Measurements from ENCODE around the gene AGTPBP1. TPM values are rescaled to one million over a fixed set of nuclear protein-coding genes. Genes with fewer than 3 reads are reported as not detected.

The AGTPBP1 gene
- total and polyA plus RNA-seq, 2 of the 8 experiments (the other 6 are each of a cell fraction or from before 2014, with no cell fraction given): 13.4 to 65.2 TPM

DNA sequence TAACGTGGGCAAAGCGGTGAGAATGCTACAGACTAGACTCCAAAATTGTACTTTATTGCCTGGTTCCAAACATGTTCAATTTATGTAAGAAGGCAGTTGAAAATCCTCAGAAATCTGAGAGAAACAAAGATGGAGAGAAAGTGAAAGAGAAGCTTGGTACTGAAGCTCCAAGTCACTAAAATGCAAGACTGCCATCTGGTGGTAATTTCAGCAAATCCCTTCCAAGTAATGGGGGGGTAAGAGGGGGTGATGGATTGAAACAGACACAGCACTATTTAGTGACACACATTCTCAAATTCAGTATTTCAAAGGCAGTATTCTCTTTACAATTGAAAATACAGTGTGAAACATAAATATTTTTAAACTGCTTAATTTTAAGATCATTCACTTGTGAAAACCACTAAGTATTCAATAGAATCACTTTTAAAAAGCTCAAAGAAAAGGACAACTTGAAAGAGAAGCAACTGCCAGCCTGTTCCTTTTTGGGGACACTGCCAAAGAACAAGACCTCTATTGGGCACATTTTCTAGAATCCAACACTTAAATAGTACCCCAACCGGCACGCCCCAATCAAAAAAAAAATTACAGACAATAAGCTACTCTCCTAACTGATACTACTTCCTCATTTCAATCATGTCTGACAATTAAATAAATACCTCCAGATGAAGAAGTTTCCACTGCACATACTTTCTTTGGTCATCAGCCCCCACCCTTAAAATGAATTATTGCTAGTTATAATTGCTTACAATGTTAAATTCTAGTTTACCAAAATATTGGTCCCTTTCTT, 131.5 kb downstream of the AGTPBP1 start:
- ChIA-PET CTCF (ENCODE audit: partially characterized antibody) (interaction anchor here (0.5 to 3.6 kb wide), 38 partner anchors 9 to 1213 kb away, joined by 3 to 53 read pairs (median 4); no protein-coding TSS in a partner anchor), POLR2A (ENCODE audit: partially characterized antibody) (interaction anchor here (0.8 kb wide), 1 partner anchor 42 kb away, joined by 4 read pairs; no protein-coding TSS in a partner anchor)
- Histone ChIP-seq H3K18ac (ENCODE audit: extremely low read depth, low read length) (no peak overlapping the region), H3K9me3 (ENCODE audit: insufficient read depth in 2 of 2, low read depth in 1 of 2, low read length in 1 of 2) (no peaks in the 10 kb centered on the region), H2BK12ac (ENCODE audit: low read depth, low read length) (no peak overlapping the region), H4K91ac (replicated peaks; ENCODE audit: insufficient read length, low read length) (no peak overlapping the region), H3K79me1 (ENCODE audit: low read depth, low read length) (no peaks in the 10 kb centered on the region), H3K79me2 (ENCODE audit: control insufficient read depth in 1 of 2, insufficient read depth in 2 of 2, low read length in 2 of 2) (no peaks in the 10 kb centered on the region), H4K8ac (ENCODE audit: extremely low read depth, insufficient read depth, low read length) (no peak overlapping the region), H3K23me2 (ENCODE audit: low read depth, low read length) (no peaks in the 10 kb centered on the region), H2BK15ac (ENCODE audit: low read length) (no peak overlapping the region), H2AK5ac (ENCODE audit: low read depth, low read length) (no peak overlapping the region), H3K4me3 (ENCODE audit: extremely low read depth in 1 of 4, insufficient read depth in 2 of 4, low read depth in 3 of 4, low read length in 4 of 4) (no peak overlapping the region), H3K56ac (replicated peaks; ENCODE audit: insufficient read length, low read depth, low read length) (no peak overlapping the region), H3K36me3 (ENCODE audit: control insufficient read depth in 2 of 4, insufficient read depth in 4 of 4, low read length in 3 of 4) (no peaks in the 10 kb centered on the region), H3K9ac (replicated peaks in 1 of 4; ENCODE audit: extremely low read depth in 1 of 4, low read depth in 3 of 4, low read length in 3 of 4) (no peak overlapping the region), H2AFZ (ENCODE audit: low read length) (no peak overlapping the region), H4K5ac (ENCODE audit: insufficient read length, low read depth, low read length) (no peak overlapping the region), H3K4me1 (replicated peaks in 1 of 4; ENCODE audit: control insufficient read depth in 3 of 4, insufficient read depth in 4 of 4, low read length in 3 of 4) (no peaks in the 10 kb centered on the region), H2BK20ac (ENCODE audit: low read length) (no peak overlapping the region), H3K27me3 (replicated peaks in 1 of 4; ENCODE audit: control insufficient read depth in 3 of 4, extremely low read depth in 1 of 4, insufficient read depth in 3 of 4, low read length in 3 of 4) (no peaks in the 10 kb centered on the region), H3K14ac (ENCODE audit: insufficient read length) (no peak overlapping the region), H4K20me1 (replicated peaks in 1 of 2; ENCODE audit: control insufficient read depth in 1 of 2, insufficient read depth in 2 of 2, low read length in 2 of 2) (no peaks in the 10 kb centered on the region), H3K4ac (replicated peaks; ENCODE audit: insufficient read length, low read depth, low read length) (no peak overlapping the region), H2BK120ac (replicated peaks; ENCODE audit: low read depth, low read length) (no peak overlapping the region), H3K27ac (ENCODE audit: low read depth, low read length) (no peak overlapping the region), H2BK5ac (ENCODE audit: low read depth, low read length) (no peak overlapping the region), H3K23ac (ENCODE audit: insufficient read length) (no peak overlapping the region), H3K4me2 (ENCODE audit: insufficient read depth in 1 of 2, low read depth in 2 of 2, low read length in 2 of 2) (no peak overlapping the region)
- peak; percentile 86 for FAIRE-seq
- 78% methylated on average over 4 of the region's 4 CpGs; no CpG with 5 or more reads in 1 of the 2 experiments for WGBS, 2 experiments (ENCODE audit: extremely low coverage in 1 of 2, insufficient coverage in 1 of 2, insufficient read length in 1 of 2, insufficient replicate concordance in 2 of 2, low coverage in 1 of 2, low lambda C conversion rate in 2 of 2, missing lambda C conversion rate in 1 of 2)
- TF ChIP-seq RAD21 (IDR thresholded peaks at IDR 0.05 in 1 of 2, conservative IDR thresholded peaks at IDR 0.05 in 1 of 2; ENCODE audit: low read depth in 2 of 2, low read length in 2 of 2) (peak; percentile 85 to 87), CTCF (IDR thresholded peaks at IDR 0.05; ENCODE audit: control extremely low read depth in 1 of 3, insufficient read depth in 1 of 3, low read depth in 1 of 3, low read length in 3 of 3) (peak in 2 of 3 experiments; percentile 64 to 84; a peak in 3 of 4 replicates), EGR1 (IDR thresholded peaks at IDR 0.05; ENCODE audit: borderline replicate concordance, low read depth, low read length) (no peak), RNF2 (IDR thresholded peaks at IDR 0.05; ENCODE audit: borderline replicate concordance, low read depth, low read length, missing control alignments, poor library complexity, severe bottlenecking) (no peak)
- no peak for DNase-seq (ENCODE audit: low read depth in 1 of 2, low spot score in 2 of 2)

Data from H1 (cell line).